Muscle of leg (tissue), 16 donors: Measurements from ENCODE around the gene PLEKHG7. TPM values are rescaled to one million over a fixed set of nuclear protein-coding genes. Genes with fewer than 3 reads are reported as not detected.
"Not testable (repeated sequence)": the region's sequence is repeated elsewhere in the genome, so short reads cannot be mapped to it uniquely, and the experiment has no call there.

Experiments used
- DNase-seq: peaks from one replicate; pipeline ENCODE4 v3.0.0; 2013
- H3K27ac ChIP-seq: one replicate; pipeline ENCODE4 v1.5.1; 2013; ENCODE audit warnings: mild to moderate bottlenecking, low read length, control low read depth
- H3K27me3 ChIP-seq: one replicate; pipeline ENCODE4 v1.6.1; 2013; ENCODE audit warnings: low read length; ENCODE audit not compliant: control insufficient read depth, insufficient read depth
- H3K36me3 ChIP-seq: one replicate; pipeline ENCODE4 v1.6.1; 2013; ENCODE audit warnings: low read length; ENCODE audit not compliant: control insufficient read depth, insufficient read depth
- H3K4me1 ChIP-seq: one replicate; pipeline ENCODE4 v1.6.1; 2013; ENCODE audit warnings: low read length; ENCODE audit not compliant: control insufficient read depth, insufficient read depth
- H3K4me3 ChIP-seq: one replicate; pipeline ENCODE4 v1.5.1; 2013; ENCODE audit warnings: low read length, control low read depth
- H3K9me3 ChIP-seq: replicated peaks from 2 replicates; pipeline ENCODE4 v1.6.1; 2013; ENCODE audit warnings: low read depth, low read length; ENCODE audit not compliant: control insufficient read depth
- WGBS: methylation state at CpG from one replicate; pipeline ENCODE4 v1.1.5; 2013; ENCODE audit warnings: missing lambda C conversion rate; ENCODE audit not compliant: insufficient coverage; 5-methylcytosine and 5-hydroxymethylcytosine counted together
- long read RNA-seq, 11 donors: transcript quantifications; one replicate each; lab custom pipeline, GENCODE V29; 2026
- polyA plus RNA-seq, 8 donors: library from polyadenylated mRNA; unstranded; fragments of 120-200 nt; gene quantifications; one replicate each; pipeline versions ENCODE4 v1.2.1 to v1.2.3, GENCODE V29; 2013; ENCODE audit warnings: inconsistent platforms in 1 of 8, low replicate concordance in 1 of 8; ENCODE audit not compliant: insufficient read length in 8 of 8, insufficient read depth in 1 of 8
- total RNA-seq: library from RNA; stranded (reverse); fragments of 120-200 nt; gene quantifications from one replicate; pipeline ENCODE4 v1.2.4, GENCODE V29; 2013

The PLEKHG7 gene, protein sequence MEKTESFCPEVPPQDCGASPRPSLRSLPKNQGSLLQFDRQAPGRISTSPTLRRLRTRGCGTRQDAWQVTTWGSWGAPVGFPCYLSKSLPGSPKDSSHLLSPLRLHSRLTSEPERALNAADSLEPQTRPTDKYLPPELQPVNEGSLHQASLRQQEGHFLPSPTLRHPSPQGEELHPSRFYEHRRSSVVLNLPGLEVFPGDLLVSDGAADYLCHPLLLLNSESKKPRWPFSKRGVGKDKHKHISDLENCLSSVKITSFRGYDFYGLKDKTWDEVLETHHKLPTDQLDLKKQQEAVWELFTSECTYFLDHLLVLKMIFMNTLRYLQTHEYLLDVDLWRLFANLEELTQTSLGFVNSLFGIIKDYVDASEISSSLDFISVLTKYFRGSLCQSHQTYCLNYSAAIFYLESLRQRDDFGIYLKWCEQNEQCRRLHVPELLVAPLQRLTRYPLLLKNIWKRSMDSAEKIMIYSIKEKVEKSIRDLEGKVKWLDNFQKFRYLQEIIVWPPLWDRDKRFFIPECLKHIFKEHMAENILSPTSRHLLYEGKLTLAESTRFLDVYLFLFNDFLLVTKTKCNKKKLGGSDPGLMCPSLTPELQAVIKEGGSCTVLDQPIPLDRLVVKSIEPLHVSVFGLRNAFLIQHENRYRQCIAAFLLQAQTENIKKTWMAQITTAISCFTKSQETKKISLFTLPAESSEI
- total RNA-seq (0.18 TPM), polyA plus RNA-seq (1 to 10 TPM in 1 of 8 donors, under 1 TPM in 7; 0.11 to 3.2 (median 0.53) TPM)
- long read RNA-seq, donor 1: 0 reads
- long read RNA-seq, donor 2: 0 reads
- long read RNA-seq, donor 3: 0 reads
- long read RNA-seq, donor 4: 0 reads
- long read RNA-seq, donor 5: 0 reads
- long read RNA-seq, donor 6, partial matches to known transcripts: 12 of 12 reads
- long read RNA-seq, donor 6, other reads (novel, unspliced or antisense): 0 of 12 reads
- long read RNA-seq, donor 7: 0 reads
- long read RNA-seq, donor 8: 0 reads
- long read RNA-seq, donor 9, partial matches to known transcripts: 11 of 11 reads
- long read RNA-seq, donor 9, other reads (novel, unspliced or antisense): 0 of 11 reads
- long read RNA-seq, donor 10: 0 reads
- long read RNA-seq, donor 11: 0 reads

GRCh38 chr12:92702754-92703679 is at the start of gene PLEKHG7:
PLEKHG7 (plus strand) TSS chr12:92702989; CDS start chr12:92706632, 3,643 bp downstream.
- H3K9me3 ChIP-seq: no peaks in the 10 kb centered on the region
- H3K4me3 ChIP-seq: no peak within 1 kb of the TSS
- no peaks in the 10 kb centered on the region for H3K36me3 ChIP-seq
- no peak within 1 kb of the TSS for H3K27ac ChIP-seq
- H3K27me3 ChIP-seq: no peaks in the 10 kb centered on the region
- WGBS: 92% methylated on average over 5 of the region's 8 CpGs
- H3K4me1 ChIP-seq: no peaks in the 10 kb centered on the region
- no peak for DNase-seq

DNA sequence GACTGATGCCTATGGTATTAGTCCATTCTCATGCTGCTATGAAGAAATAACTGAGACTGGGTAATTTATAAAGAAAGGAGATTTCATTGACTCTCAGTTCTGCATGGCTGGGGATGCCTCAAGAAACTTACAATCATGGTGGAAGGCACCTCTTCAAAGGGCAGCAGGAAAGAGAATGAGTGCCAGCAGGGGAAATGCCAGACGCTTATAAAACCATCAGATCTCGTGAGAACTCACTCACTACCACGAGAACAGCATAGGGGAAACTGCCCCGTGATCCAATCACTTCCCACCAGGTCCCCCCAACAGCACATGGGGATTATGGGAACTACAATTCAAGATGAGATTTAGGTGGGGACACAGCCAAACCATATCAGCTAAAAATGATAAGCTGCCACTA is 48.5 kb upstream of the PLEKHG7 start:
- H3K27me3 ChIP-seq: not testable (repeated sequence)
- peak overlapping the region; percentile 49 for H3K27ac ChIP-seq

GRCh38 chr12:92654929-92655328 is 47.9 kb upstream of the PLEKHG7 start:
- Histone ChIP-seq H3K27ac (peak overlapping the region; percentile 57), H3K4me3 (no peak overlapping the region), H3K36me3 (no peaks in the 10 kb centered on the region), H3K4me1 (peaks cover 8% of the 10 kb centered on the region), H3K27me3 (no peaks in the 10 kb centered on the region), H3K9me3 (no peaks in the 10 kb centered on the region)
- DNase-seq: peak; percentile 94
- 60% methylated on average over 1 of the region's 1 CpG for WGBS

More for the DNA sequence above, 48.5 kb upstream of the PLEKHG7 start:
- WGBS: no CpG with 5 or more reads among the region's 4 CpGs
- not testable (repeated sequence) for H3K4me3 ChIP-seq, H3K9me3 ChIP-seq, H3K36me3 ChIP-seq, DNase-seq
- H3K4me1 ChIP-seq: peaks cover 10% of the 10 kb centered on the region

DNA sequence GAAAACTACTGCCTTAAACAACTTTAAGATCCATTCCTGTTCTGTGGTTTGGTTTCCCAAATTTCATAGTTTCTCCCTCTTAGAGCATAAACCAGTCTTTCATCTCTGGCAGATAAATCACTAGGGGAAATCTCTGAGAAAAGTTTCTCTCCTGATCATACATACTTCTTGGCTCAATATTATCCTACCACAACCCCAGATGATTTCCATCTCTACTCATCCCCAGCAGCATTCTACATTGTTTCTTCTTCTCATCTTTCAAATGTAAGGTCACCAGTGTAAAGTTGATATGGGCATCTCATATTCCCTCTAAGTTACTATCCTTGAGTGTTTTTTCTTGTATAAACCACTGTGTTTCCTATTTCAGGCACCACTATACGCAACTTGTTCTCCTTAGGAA is 45.9 kb upstream of the PLEKHG7 start:
- no peaks in the 10 kb centered on the region for H3K36me3 ChIP-seq
- DNase-seq: peak; percentile 16
- no CpG with 5 or more reads among the region's 1 CpG for WGBS
- peaks cover 8% of the 10 kb centered on the region for H3K4me1 ChIP-seq
- H3K9me3 ChIP-seq: no peaks in the 10 kb centered on the region
- no peaks in the 10 kb centered on the region for H3K27me3 ChIP-seq
- no peak overlapping the region for H3K4me3 ChIP-seq
- H3K27ac ChIP-seq: no peak overlapping the region

DNA sequence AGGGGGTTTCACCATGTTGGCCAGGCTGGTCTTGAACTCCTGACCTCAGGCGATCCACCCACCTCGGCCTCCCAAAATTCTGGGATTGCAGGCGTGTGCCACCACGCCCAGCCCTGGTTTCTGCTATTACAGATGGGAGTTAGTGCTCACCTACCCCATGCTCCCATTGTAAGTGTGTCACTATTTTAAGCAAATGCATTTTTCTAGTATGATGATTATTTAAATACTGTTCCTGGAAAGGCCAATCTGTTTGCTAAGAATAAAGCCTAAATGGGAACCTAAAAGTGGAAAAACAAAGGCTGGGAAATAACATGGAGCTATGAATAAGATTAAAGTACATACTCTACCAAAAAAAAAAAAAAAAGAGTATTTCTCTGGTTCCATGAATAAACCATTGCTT is 45.0 kb upstream of the PLEKHG7 start:
- Histone ChIP-seq H3K27me3 (no peaks in the 10 kb centered on the region), H3K36me3 (no peaks in the 10 kb centered on the region), H3K27ac (no peak overlapping the region), H3K4me3 (no peak overlapping the region), H3K9me3 (no peaks in the 10 kb centered on the region), H3K4me1 (peaks cover 8% of the 10 kb centered on the region)
- WGBS: 97% methylated on average over 4 of the region's 4 CpGs
- DNase-seq: no peak

- DNase-seq: no peak
Observed at GRCh38 chr12:92658611-92659010, 44.2 kb upstream of the PLEKHG7 start.

DNA sequence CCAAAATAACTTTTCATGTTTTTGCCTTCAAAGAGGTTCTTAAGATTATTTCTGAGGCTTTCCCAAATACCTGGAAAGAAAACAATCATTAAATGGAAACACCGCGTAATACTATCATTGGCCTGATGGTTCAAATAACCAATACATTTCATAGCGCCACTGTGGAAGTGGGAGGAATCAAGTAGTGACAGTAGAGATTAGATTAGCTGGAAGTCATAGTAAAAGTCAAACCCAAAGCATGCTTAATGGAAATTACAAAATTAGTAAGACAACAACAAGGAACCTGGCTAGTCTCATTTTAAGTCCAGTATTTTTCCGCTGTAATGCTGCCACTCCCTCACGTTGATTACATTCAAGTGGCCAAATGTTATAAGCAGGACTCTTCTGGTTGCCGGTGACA is 41.5 kb upstream of the PLEKHG7 start:
- Histone ChIP-seq H3K27ac (no peak overlapping the region), H3K27me3 (no peaks in the 10 kb centered on the region), H3K9me3 (no peaks in the 10 kb centered on the region), H3K4me1 (no peaks in the 10 kb centered on the region), H3K4me3 (no peak overlapping the region), H3K36me3 (no peaks in the 10 kb centered on the region)
- 92% methylated on average over 2 of the region's 6 CpGs for WGBS
- DNase-seq: no peak

More at GRCh38 chr12:92658611-92659010, 44.2 kb upstream of the PLEKHG7 start:
- no peaks in the 10 kb centered on the region for H3K27me3 ChIP-seq
- no peaks in the 10 kb centered on the region for H3K36me3 ChIP-seq
- H3K27ac ChIP-seq: no peak overlapping the region
- 90% methylated on average over 2 of the region's 2 CpGs for WGBS
- H3K4me3 ChIP-seq: no peak overlapping the region
- H3K4me1 ChIP-seq: peaks cover 8% of the 10 kb centered on the region
- H3K9me3 ChIP-seq: no peaks in the 10 kb centered on the region

GRCh38 chr12:92665496-92665895 is 37.3 kb upstream of the PLEKHG7 start:
- Histone ChIP-seq H3K9me3 (no peaks in the 10 kb centered on the region), H3K4me3 (no peak overlapping the region)
- DNase-seq: no peak

GRCh38 chr12:92668739-92669138 is 34.0 kb upstream of the PLEKHG7 start:
- Histone ChIP-seq H3K27me3 (no peaks in the 10 kb centered on the region), H3K4me3 (no peak overlapping the region), H3K4me1 (no peaks in the 10 kb centered on the region), H3K9me3 (no peaks in the 10 kb centered on the region), H3K36me3 (no peaks in the 10 kb centered on the region), H3K27ac (no peak overlapping the region)
- DNase-seq: no peak

More at GRCh38 chr12:92665496-92665895, 37.3 kb upstream of the PLEKHG7 start:
- H3K4me1 ChIP-seq: no peaks in the 10 kb centered on the region
- no peaks in the 10 kb centered on the region for H3K36me3 ChIP-seq
- no peaks in the 10 kb centered on the region for H3K27me3 ChIP-seq
- H3K27ac ChIP-seq: no peak overlapping the region
- no CpG with 5 or more reads among the region's 2 CpGs for WGBS
